Karpas-422 (cell line): Measurements from ENCODE around the gene NOTUM. TPM values are rescaled to one million over a fixed set of nuclear protein-coding genes. Genes with fewer than 3 reads are reported as not detected.

ENCODE experiments used
- DNase-seq: peaks from one replicate; pipeline ENCODE4 v3.0.0-alpha.2; 2015
- H2AFZ ChIP-seq: fragments of 200-600 bp; sonication (generic); 2 replicates; pipeline ENCODE4 v1.6.1; 2014; ENCODE audit warnings: antibody characterized with exemption, low read length, mixed read lengths
- H3K27ac ChIP-seq: fragments of 200-600 bp; sonication (generic); 2 replicates; pipeline ENCODE4 v1.5.1; 2014; ENCODE audit warnings: mild to moderate bottlenecking, low read length, moderate library complexity
- H3K27me3 ChIP-seq: fragments of 200-600 bp; sonication (generic); 2 replicates; pipeline ENCODE4 v1.6.1; 2014; ENCODE audit warnings: low read length, mixed read lengths
- H3K36me3 ChIP-seq: fragments of 200-600 bp; sonication (generic); 2 replicates; pipeline ENCODE4 v1.6.1; 2014; ENCODE audit warnings: low read length, mixed read lengths; ENCODE audit not compliant: insufficient read depth
- H3K4me1 ChIP-seq: fragments of 200-600 bp; sonication (generic); 2 replicates; pipeline ENCODE4 v1.6.1; 2014; ENCODE audit warnings: mild to moderate bottlenecking, low read length, mixed read lengths
- H3K4me2 ChIP-seq: fragments of 200-600 bp; sonication (generic); 2 replicates; pipeline ENCODE4 v1.6.1; 2014; ENCODE audit warnings: low read length, low read depth, mild to moderate bottlenecking; ENCODE audit not compliant: poor library complexity, severe bottlenecking
- H3K4me3 ChIP-seq: fragments of 200-600 bp; sonication (generic); 2 replicates; pipeline ENCODE4 v1.5.1; 2014; ENCODE audit warnings: mild to moderate bottlenecking, antibody characterized with exemption, low read length, mixed read lengths
- H3K79me2 ChIP-seq: fragments of 200-600 bp; sonication (generic); 2 replicates; pipeline ENCODE4 v1.6.1; 2014; ENCODE audit warnings: mild to moderate bottlenecking, low read length, mixed read lengths
- H3K9ac ChIP-seq: fragments of 200-600 bp; sonication (generic); 2 replicates; pipeline ENCODE4 v1.6.0; 2014; ENCODE audit warnings: low read length
- H3K9me2 ChIP-seq: fragments of 200-600 bp; sonication (generic), shearing (Covaris generic); replicated peaks from 2 replicates; pipeline ENCODE4 v1.6.0; 2014; ENCODE audit warnings: mild to moderate bottlenecking, low read length, moderate library complexity; ENCODE audit not compliant: insufficient read depth
- H3K9me3 ChIP-seq: fragments of 300-700, 200-600 bp; sonication (generic); 2 replicates; pipeline ENCODE4 v1.6.1; 2014; ENCODE audit warnings: low read length, mixed read lengths
- H4K20me1 ChIP-seq: fragments of 200-600 bp; sonication (generic); 2 replicates; pipeline ENCODE4 v1.6.1; 2014; ENCODE audit warnings: mild to moderate bottlenecking, antibody characterized with exemption, low read length, low read depth; ENCODE audit not compliant: insufficient read depth
- total RNA-seq: library from RNA; depleted of rRNA; stranded (reverse); fragments of >200 nt; shearing (Covaris generic); gene quantifications from 2 replicates; pipeline ENCODE4 v1.2.3, GENCODE V29; 2014; ENCODE audit warnings: low replicate concordance

Gene NOTUM
- total RNA-seq, 1 experiment from 2014 or later: not detected

DNA sequence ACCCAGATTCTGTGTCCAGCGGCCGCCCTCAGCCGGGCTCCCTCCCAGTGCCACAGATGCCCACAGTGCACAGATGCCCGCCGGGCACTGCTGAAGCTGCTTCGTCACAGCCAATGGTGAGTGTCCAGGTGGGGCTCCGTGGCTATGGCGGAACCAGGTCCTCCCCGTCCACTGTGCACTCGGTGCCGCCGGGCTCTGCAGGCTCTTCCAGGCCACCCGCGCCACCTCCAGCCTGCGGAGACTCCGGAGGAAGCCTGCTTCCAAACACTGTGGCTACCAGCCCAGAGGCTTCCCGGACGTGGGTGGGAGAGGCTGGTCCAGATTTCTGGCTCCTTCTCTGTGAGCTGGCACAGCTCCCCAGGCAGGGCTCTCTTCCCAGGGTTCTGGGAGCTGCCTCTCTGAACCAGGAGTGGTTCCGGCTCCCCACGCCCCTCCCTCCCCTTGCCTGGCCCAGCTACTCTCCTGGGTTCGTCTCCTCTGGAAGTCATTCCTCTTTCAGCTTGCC, 21.1 kb downstream of the NOTUM start:
- no peak overlapping the region for H3K4me3 ChIP-seq
- H3K36me3 ChIP-seq: no peaks in the 10 kb centered on the region

DNA sequence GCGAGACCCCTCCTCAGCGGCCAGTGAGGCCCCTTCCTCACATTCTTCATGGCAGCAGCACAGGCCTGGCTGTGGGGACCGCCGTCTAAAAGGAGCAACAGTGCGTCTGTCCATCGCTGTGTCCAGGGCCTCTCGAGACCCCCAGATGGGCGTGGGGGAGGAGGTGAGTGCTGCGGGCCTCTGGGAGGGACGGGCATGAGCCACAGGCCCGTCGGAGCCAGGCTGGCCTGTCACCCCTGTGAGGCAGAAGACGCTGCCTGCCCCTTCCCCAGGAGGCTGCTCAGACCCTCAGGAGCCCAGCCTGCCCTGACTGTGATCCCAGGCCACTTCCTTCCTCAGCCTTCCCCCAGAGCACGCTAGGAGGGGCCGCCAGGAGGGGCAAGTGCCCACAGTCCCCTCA, 21.8 kb downstream of the NOTUM start:
- no peak overlapping the region for H3K4me3 ChIP-seq
- no peak overlapping the region for H3K27ac ChIP-seq
- no peak overlapping the region for H2AFZ ChIP-seq
- no peaks in the 10 kb centered on the region for H3K36me3 ChIP-seq
- H3K27me3 ChIP-seq: no peaks in the 10 kb centered on the region
- H3K9ac ChIP-seq: no peak overlapping the region
- H3K9me2 ChIP-seq: no peaks in the 10 kb centered on the region
- no peak overlapping the region for H3K4me2 ChIP-seq
- peaks cover 11% of the 10 kb centered on the region for H3K4me1 ChIP-seq
- no peaks in the 10 kb centered on the region for H3K79me2 ChIP-seq
- H4K20me1 ChIP-seq: no peaks in the 10 kb centered on the region
- no peaks in the 10 kb centered on the region for H3K9me3 ChIP-seq
- no peak for DNase-seq

More for the DNA sequence above, 21.1 kb downstream of the NOTUM start:
- no peak overlapping the region for H3K9ac ChIP-seq
- H4K20me1 ChIP-seq: no peaks in the 10 kb centered on the region
- no peak overlapping the region for H2AFZ ChIP-seq
- H3K4me1 ChIP-seq: peaks cover 11% of the 10 kb centered on the region
- no peaks in the 10 kb centered on the region for H3K79me2 ChIP-seq
- no peaks in the 10 kb centered on the region for H3K9me2 ChIP-seq
- no peak overlapping the region for H3K27ac ChIP-seq
- no peak for DNase-seq
- no peak overlapping the region for H3K4me2 ChIP-seq
- no peaks in the 10 kb centered on the region for H3K9me3 ChIP-seq
- H3K27me3 ChIP-seq: no peaks in the 10 kb centered on the region

DNA sequence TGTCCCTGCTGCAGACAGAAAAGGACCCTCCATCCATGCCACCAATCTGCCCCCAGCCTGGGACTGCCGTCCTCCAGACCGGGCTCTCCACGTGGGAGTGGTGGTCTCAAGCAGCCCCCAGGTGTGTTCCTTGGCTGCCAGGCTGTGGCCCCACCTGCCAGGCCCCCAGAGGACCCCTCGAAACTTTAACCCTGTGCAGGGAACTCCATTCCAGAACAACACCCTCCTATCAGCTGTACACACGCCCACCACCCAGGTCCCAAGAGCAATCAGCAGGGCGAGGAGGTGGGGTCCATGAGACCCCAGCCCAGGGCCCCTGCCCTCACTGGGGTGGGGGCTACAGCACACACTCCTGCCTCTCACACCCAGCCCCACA, 25.3 kb downstream of the NOTUM start:
- Histone ChIP-seq H3K9me2 (no peaks in the 10 kb centered on the region), H3K27ac (no peak overlapping the region), H3K9me3 (no peaks in the 10 kb centered on the region), H4K20me1 (no peaks in the 10 kb centered on the region), H3K4me2 (no peak overlapping the region), H3K27me3 (no peaks in the 10 kb centered on the region), H3K4me1 (no peaks in the 10 kb centered on the region), H3K79me2 (no peaks in the 10 kb centered on the region), H2AFZ (no peak overlapping the region), H3K36me3 (no peaks in the 10 kb centered on the region), H3K9ac (no peak overlapping the region), H3K4me3 (no peak overlapping the region)
- no peak for DNase-seq

DNA sequence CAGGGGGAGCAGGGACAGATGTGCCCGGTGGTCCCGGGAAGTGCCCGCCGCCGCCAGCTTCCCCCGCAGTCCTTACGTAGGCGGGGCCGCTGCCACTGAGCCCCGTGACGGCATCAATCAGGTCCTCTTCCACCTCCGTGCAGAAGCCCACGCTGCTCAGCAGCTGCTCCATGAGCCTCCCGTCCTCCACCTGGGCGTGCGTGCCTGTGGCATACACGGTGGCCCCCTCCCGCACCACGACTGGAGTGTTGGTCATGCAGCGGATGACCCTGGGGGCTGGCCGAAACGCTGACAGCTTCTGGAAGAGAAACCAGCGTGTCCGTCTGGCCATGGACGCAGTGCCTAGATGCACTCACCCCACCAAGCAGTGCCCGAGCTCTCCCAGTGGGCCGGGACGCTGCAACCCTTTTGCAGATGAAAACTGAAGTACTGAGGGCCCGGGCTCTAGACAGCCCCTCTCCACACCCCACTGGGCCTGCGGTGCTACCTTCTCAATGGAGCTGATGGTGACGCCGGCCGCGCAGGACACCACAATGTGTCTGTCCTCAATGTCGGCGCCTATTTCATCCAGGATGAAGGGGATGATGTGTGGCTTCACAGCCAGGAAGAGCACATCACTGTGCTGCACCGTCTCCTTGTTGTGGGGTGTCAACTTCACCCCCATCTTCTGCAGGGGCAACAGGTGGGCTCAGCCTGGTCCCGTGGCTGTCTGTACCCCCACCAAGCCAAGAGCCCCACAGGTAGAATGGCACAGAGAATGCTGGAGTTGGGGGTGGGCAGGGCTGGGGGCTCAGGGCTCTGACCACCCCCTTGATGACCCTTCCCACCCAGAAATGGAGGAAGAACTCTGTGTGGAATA, 25.9 kb downstream of the NOTUM start:
- no peak overlapping the region for H3K27ac ChIP-seq
- H3K9me3 ChIP-seq: no peaks in the 10 kb centered on the region
- DNase-seq: no peak
- no peaks in the 10 kb centered on the region for H4K20me1 ChIP-seq
- H3K4me1 ChIP-seq: no peaks in the 10 kb centered on the region
- H3K27me3 ChIP-seq: no peaks in the 10 kb centered on the region
- no peak overlapping the region for H2AFZ ChIP-seq
- no peaks in the 10 kb centered on the region for H3K79me2 ChIP-seq
- H3K9me2 ChIP-seq: no peaks in the 10 kb centered on the region
- H3K9ac ChIP-seq: no peak overlapping the region
- H3K4me3 ChIP-seq: no peak overlapping the region
- H3K4me2 ChIP-seq: no peak overlapping the region
- no peaks in the 10 kb centered on the region for H3K36me3 ChIP-seq

DNA sequence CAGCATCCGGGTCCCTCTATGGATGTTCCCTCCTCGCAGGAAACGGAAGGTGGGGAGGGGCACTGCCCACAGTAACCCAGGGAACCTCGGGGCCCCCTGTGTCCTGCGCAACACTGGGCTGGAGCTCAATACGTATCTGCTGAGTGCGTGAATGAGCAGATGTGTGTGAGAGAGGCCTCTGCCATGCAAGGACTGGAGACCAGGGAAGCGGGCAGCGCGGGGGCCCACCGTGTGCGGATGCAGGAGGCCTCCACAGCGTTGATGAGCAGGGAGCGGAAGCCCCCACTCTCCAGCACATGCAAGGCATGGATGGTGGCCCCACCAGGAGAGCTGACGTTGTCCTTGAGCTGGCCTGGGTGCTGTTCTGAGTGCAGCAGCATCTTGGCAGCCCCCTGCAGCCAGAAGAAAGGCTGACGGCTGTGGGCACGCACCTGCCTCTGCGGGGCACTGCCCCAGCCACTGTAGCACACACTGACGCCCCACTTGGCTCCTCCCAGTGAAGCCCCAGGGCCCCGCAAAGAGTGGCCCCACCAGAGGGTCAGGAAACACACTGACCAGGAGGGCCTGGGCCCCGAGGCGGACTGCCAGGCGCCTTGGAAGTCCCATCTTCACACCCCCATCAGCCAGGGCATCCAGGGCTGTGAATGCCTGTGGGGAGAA, 26.8 kb downstream of the NOTUM start:
- no peaks in the 10 kb centered on the region for H3K79me2 ChIP-seq
- no peaks in the 10 kb centered on the region for H3K4me1 ChIP-seq
- no peaks in the 10 kb centered on the region for H3K9me3 ChIP-seq
- no peaks in the 10 kb centered on the region for H3K9me2 ChIP-seq
- no peaks in the 10 kb centered on the region for H3K27me3 ChIP-seq
- H4K20me1 ChIP-seq: no peaks in the 10 kb centered on the region
- H3K4me2 ChIP-seq: no peak overlapping the region
- H2AFZ ChIP-seq: no peak overlapping the region
- H3K9ac ChIP-seq: no peak overlapping the region
- no peaks in the 10 kb centered on the region for H3K36me3 ChIP-seq
- no peak overlapping the region for H3K4me3 ChIP-seq
- DNase-seq: no peak
- no peak overlapping the region for H3K27ac ChIP-seq

DNA sequence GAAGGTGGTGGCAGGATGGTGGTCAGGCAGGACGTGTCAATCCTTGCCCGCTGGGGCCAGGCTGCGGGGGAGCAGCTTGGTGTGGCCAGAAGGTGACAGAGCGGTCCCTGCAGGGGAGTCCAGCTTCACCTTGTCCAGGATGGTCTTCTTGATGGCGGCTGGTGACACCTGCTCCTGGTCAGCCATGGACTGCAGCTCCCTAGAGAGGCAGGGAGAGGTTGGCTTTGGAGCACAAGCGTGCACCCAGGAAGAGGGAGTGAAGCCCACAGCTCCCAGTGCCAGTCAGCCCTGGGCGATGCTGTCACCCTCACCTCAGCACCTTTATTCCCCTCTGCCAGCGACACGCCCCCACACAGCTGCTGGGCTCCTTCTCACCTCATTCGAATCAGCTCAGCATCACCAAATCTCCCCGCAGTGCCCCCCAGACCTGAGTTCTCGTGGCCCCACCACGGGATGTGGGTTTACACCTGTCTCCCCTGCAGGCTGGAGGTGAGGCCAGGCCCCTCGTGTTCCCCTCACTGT, 27.7 kb downstream of the NOTUM start:
- Histone ChIP-seq H3K9ac (no peak overlapping the region), H4K20me1 (no peaks in the 10 kb centered on the region)

DNA sequence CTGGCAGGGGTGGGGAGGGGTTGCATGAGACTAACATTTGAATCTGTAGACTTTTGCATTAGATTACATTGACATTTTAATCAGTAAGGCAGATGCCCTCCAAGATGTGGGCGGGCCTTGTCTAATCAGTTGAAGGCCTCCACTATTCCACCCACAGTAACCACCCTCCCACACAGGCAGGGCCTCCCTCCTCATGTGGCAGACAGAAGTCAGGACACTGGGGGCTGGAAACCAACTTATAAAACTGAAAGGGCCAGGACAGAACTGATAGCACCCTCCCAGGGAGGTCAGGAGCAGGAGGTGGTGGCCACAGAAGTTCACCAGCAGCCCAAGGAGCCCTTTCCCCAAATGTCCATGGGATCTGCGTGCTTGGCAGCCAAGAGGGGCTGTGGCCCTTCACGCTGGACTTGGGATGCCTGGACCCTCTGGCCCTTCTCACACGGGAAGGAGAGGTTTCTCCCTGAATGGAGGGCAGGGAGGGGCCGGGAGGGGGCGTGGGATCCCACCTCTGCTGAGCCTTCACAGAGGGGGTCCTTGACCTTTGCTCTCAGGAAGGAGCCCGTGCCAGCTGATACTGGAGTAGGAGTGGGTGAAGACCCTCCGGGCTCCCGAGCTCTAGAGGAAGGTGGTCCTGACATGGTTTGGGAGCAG, 28.5 kb downstream of the NOTUM start:
- H3K9me3 ChIP-seq: no peaks in the 10 kb centered on the region
- H3K79me2 ChIP-seq: no peaks in the 10 kb centered on the region
- H4K20me1 ChIP-seq: no peaks in the 10 kb centered on the region
- H3K9ac ChIP-seq: no peak overlapping the region
- no peaks in the 10 kb centered on the region for H3K36me3 ChIP-seq
- H3K4me3 ChIP-seq: no peak overlapping the region
- H3K27me3 ChIP-seq: no peaks in the 10 kb centered on the region
- DNase-seq: no peak
- peaks cover 8% of the 10 kb centered on the region for H3K4me1 ChIP-seq
- no peak overlapping the region for H3K4me2 ChIP-seq
- no peak overlapping the region for H2AFZ ChIP-seq
- no peak overlapping the region for H3K27ac ChIP-seq
- H3K9me2 ChIP-seq: no peaks in the 10 kb centered on the region

More for the DNA sequence above, 27.7 kb downstream of the NOTUM start:
- Histone ChIP-seq H3K79me2 (no peaks in the 10 kb centered on the region), H3K4me3 (no peak overlapping the region), H3K4me1 (peaks cover 5% of the 10 kb centered on the region), H3K9me2 (no peaks in the 10 kb centered on the region), H3K4me2 (no peak overlapping the region), H3K27me3 (no peaks in the 10 kb centered on the region), H3K9me3 (no peaks in the 10 kb centered on the region), H3K27ac (no peak overlapping the region), H2AFZ (no peak overlapping the region), H3K36me3 (no peaks in the 10 kb centered on the region)
- DNase-seq: no peak
